ENCODE data around the gene PLCL1. TPM values are rescaled to one million over a fixed set of nuclear protein-coding genes. Genes with fewer than 3 reads are reported as not detected.

Gene PLCL1
- total RNA-seq, 1 donor from 2014 or later = 78.6 TPM

GRCh38 chr2:198136142-198136541 is 331.7 kb downstream of the PLCL1 start:
- intact Hi-C loops (cut with micrococcal nuclease) = no loop called here
- TF ChIP-seq CTCF (IDR thresholded peaks at IDR 0.05; ENCODE audit: borderline replicate concordance) = no peak
- H3K27me3 ChIP-seq (ENCODE audit: low read depth) = no peaks in the 10 kb centered on the region

GRCh38 chr2:198137733-198138132 is 333.3 kb downstream of the PLCL1 start:
- DNase-seq = no peak
- no peaks in the 10 kb centered on the region for H3K27me3 ChIP-seq (ENCODE audit: low read depth)
- H3K9me3 ChIP-seq (replicated peaks) = no peaks in the 10 kb centered on the region
- H3K4me1 ChIP-seq = peaks cover 21% of the 10 kb centered on the region
- H3K4me3 ChIP-seq = no peak overlapping the region
- H3K27ac ChIP-seq (replicated peaks) = no peak overlapping the region
- TF ChIP-seq CTCF (IDR thresholded peaks at IDR 0.05; ENCODE audit: borderline replicate concordance) = no peak
- intact Hi-C loops (cut with micrococcal nuclease) = no loop called here
- no peaks in the 10 kb centered on the region for H3K36me3 ChIP-seq

More at GRCh38 chr2:198136142-198136541, 331.7 kb downstream of the PLCL1 start:
- Histone ChIP-seq H3K27ac (replicated peaks) (no peak overlapping the region), H3K4me1 (peaks cover 21% of the 10 kb centered on the region), H3K36me3 (no peaks in the 10 kb centered on the region), H3K9me3 (replicated peaks) (no peaks in the 10 kb centered on the region), H3K4me3 (no peak overlapping the region)
- DNase-seq = no peak

GRCh38 chr2:198141726-198142125 is 337.3 kb downstream of the PLCL1 start:
- H3K27ac ChIP-seq (replicated peaks) = no peak overlapping the region
- no peak for DNase-seq
- H3K4me1 ChIP-seq = peaks cover 31% of the 10 kb centered on the region
- H3K4me3 ChIP-seq = no peak overlapping the region
- TF ChIP-seq CTCF (IDR thresholded peaks at IDR 0.05; ENCODE audit: borderline replicate concordance) = no peak
- intact Hi-C loops (cut with micrococcal nuclease) = no loop called here
- H3K36me3 ChIP-seq = peaks cover 5% of the 10 kb centered on the region
- no peaks in the 10 kb centered on the region for H3K27me3 ChIP-seq (ENCODE audit: low read depth)
- H3K9me3 ChIP-seq (replicated peaks) = no peaks in the 10 kb centered on the region

- Histone ChIP-seq H3K9me3 (replicated peaks) (no peaks in the 10 kb centered on the region), H3K27ac (replicated peaks) (no peak overlapping the region), H3K36me3 (peaks cover 6% of the 10 kb centered on the region), H3K27me3 (ENCODE audit: low read depth) (no peaks in the 10 kb centered on the region), H3K4me3 (no peak overlapping the region), H3K4me1 (peaks cover 31% of the 10 kb centered on the region)
- intact Hi-C loops (cut with micrococcal nuclease) = no loop called here
- DNase-seq = no peak
- no peak for TF ChIP-seq CTCF (IDR thresholded peaks at IDR 0.05; ENCODE audit: borderline replicate concordance)
These were observed 338.8 kb downstream of the PLCL1 start for GRCh38 chr2:198143156-198143555.

- TF ChIP-seq CTCF (IDR thresholded peaks at IDR 0.05; ENCODE audit: borderline replicate concordance) = no peak
- DNase-seq = no peak
- H3K27ac ChIP-seq (replicated peaks) = no peak overlapping the region
- intact Hi-C loops (cut with micrococcal nuclease) = no loop called here
- no peak overlapping the region for H3K4me3 ChIP-seq
- no peaks in the 10 kb centered on the region for H3K9me3 ChIP-seq (replicated peaks)
- H3K27me3 ChIP-seq (ENCODE audit: low read depth) = no peaks in the 10 kb centered on the region
- H3K4me1 ChIP-seq = peaks cover 31% of the 10 kb centered on the region
- peaks cover 6% of the 10 kb centered on the region for H3K36me3 ChIP-seq
These were observed 339.4 kb downstream of the PLCL1 start for GRCh38 chr2:198143793-198144192.

GRCh38 chr2:198144660-198145059 is 340.3 kb downstream of the PLCL1 start:
- TF ChIP-seq CTCF (IDR thresholded peaks at IDR 0.05; ENCODE audit: borderline replicate concordance) = no peak
- Histone ChIP-seq H3K4me3 (no peak overlapping the region), H3K27me3 (ENCODE audit: low read depth) (no peaks in the 10 kb centered on the region), H3K36me3 (peaks cover 11% of the 10 kb centered on the region), H3K4me1 (peaks cover 31% of the 10 kb centered on the region), H3K9me3 (replicated peaks) (no peaks in the 10 kb centered on the region), H3K27ac (replicated peaks) (no peak overlapping the region)
- DNase-seq = no peak
- intact Hi-C loops (cut with micrococcal nuclease) = no loop called here

Measured in left ventricle myocardium inferior (tissue), 1 donor.